Spleen (tissue), 11 donors: ENCODE results near the gene PON3. TPM values are rescaled to one million over a fixed set of nuclear protein-coding genes. Genes with fewer than 3 reads are reported as not detected.

Experiments
- DNase-seq: peaks from one replicate; pipeline ENCODE4 v3.0.0-alpha.2; 2020
- H3K27ac ChIP-seq, 8 donors: fragments of 200-600 bp; sonication (generic) in 7 of 8; 1 replicate in 4 of 8; 2 replicates in 4 of 8; pipeline versions ENCODE4 v1.5.0 to v1.8.0; 2016 to 2021; ENCODE audit warnings: inconsistent platforms in 4 of 8, mild to moderate bottlenecking in 4 of 8, moderate library complexity in 1 of 8
- H3K27me3 ChIP-seq, 7 donors: fragments of 200-600 bp; sonication (generic) in 6 of 7; replicated peaks in 1 of 7; 1 replicate in 4 of 7; 2 replicates in 3 of 7; pipeline versions ENCODE4 v1.5.0 to v1.8.0; 2016 to 2021; ENCODE audit warnings: inconsistent platforms in 3 of 7, mild to moderate bottlenecking in 1 of 7
- H3K36me3 ChIP-seq, 6 donors: fragments of 200-600 bp; sonication (generic) in 5 of 6; 1 replicate in 4 of 6; 2 replicates in 2 of 6; pipeline versions ENCODE4 v1.5.0 to v1.8.0; 2016 to 2021; ENCODE audit warnings: inconsistent platforms in 2 of 6
- H3K4me1 ChIP-seq, 6 donors: fragments of 200-600 bp; sonication (generic) in 5 of 6; 1 replicate in 3 of 6; 2 replicates in 3 of 6; pipeline versions ENCODE4 v1.5.0 to v1.8.0; 2016 to 2021; ENCODE audit warnings: inconsistent platforms in 3 of 6
- H3K4me3 ChIP-seq, 8 donors: fragments of 200-600 bp; sonication (generic) in 7 of 8; 1 replicate in 4 of 8; 2 replicates in 4 of 8; pipeline versions ENCODE4 v1.5.0 to v1.8.0; 2016 to 2021; ENCODE audit warnings: inconsistent platforms in 4 of 8, mild to moderate bottlenecking in 4 of 8, moderate library complexity in 2 of 8
- H3K9me3 ChIP-seq, 8 donors: fragments of 200-600 bp; sonication (generic) in 7 of 8; 1 replicate in 4 of 8; 2 replicates in 4 of 8; pipeline versions ENCODE4 v1.5.0 to v1.8.0; 2016 to 2021; ENCODE audit warnings: inconsistent platforms in 4 of 8
- CTCF ChIP-seq, 11 experiments: fragments of 200-600 bp in 7 of 11; fragments of 450-650 bp in 4 of 11; sonication (generic) in 4 of 11; IDR thresholded peaks in 8 of 11; conservative IDR thresholded peaks in 3 of 11; 1 replicate in 7 of 11; 2 replicates in 4 of 11; pipeline versions ENCODE4 v1.4.0 to v1.8.0; 2016 to 2021; ENCODE audit warnings: antibody characterized with exemption in 11 of 11, inconsistent platforms in 4 of 11, mild to moderate bottlenecking in 1 of 11
- POLR2A ChIP-seq, 3 donors: fragments of 450-650 bp; IDR thresholded peaks; one replicate each; pipeline ENCODE4 v1.5.1; 2017; ENCODE audit warnings: antibody characterized with exemption in 3 of 3, mild to moderate bottlenecking in 1 of 3
- POLR2AphosphoS5 ChIP-seq, 3 donors: sonication (generic); formaldehyde crosslinking; IDR thresholded peaks; one replicate each; pipeline ENCODE4 v1.5.1; 2017; ENCODE audit warnings: antibody characterized with exemption in 3 of 3
- whole genome bisulfite sequencing, 5 donors: extraction: QIAGEN DNeasy Blood & Tissue Kit in 3 of 5; methylation state at CpG; one replicate each; pipeline versions ENCODE4 v1.1.5 to v1.1.7; 2013 to 2018; 5-methylcytosine and 5-hydroxymethylcytosine counted together
- intact Hi-C: fragments of 100-400 bp; cut with DNase I; formaldehyde crosslinking; loops from one replicate; pipeline ENCODE4 v1.15.0; 2023; ENCODE audit warnings: low total_unique reads
- polyA plus RNA-seq, 3 donors: library from polyadenylated mRNA; stranded (reverse); fragments of 200-250 nt; gene quantifications; one replicate each; pipeline ENCODE4 v1.2.1, GENCODE V29; 2013
- total RNA-seq, 7 donors: library from RNA; depleted of rRNA in 3 of 7; stranded (reverse); fragments of >200 nt in 3 of 7; fragmentation: NEBNext Ultra II Directional in 4 of 7; extraction: Animal tissue kit (Norgen Biotek cat#: 25700) in 4 of 7; gene quantifications; one replicate each; pipeline versions ENCODE4 v1.1.0 to v1.2.1, GENCODE V29; 2016 to 2021
- donor health status: healthy with polysubstance abuse.
- donor health status: DM: no; HTN: no; CAD: no; lungs with moderate emphysema.
- donor health status: DM: no; HTN: no; CAD: no.
- donor health status: Bipolar disorder and iron deficiency.
- donor health status: healthy.
- donor health status: DM: no; HTN: no; CAD: no.
- donor health status: DM: yes; HTN: yes; CAD: no.

The PON3 gene
- total and polyA plus RNA-seq, 10 donors: 0.20 to 2.1 (median 0.61) TPM; not detected in 2

- no peak for TF ChIP-seq POLR2AphosphoS5 (IDR thresholded peaks at IDR 0.05)
- no peak for TF ChIP-seq CTCF (IDR thresholded peaks at IDR 0.05 in 8 of 11, conservative IDR thresholded peaks at IDR 0.05 in 3 of 11)
- TF ChIP-seq POLR2A (IDR thresholded peaks at IDR 0.05): no peak
- no peak for DNase-seq
- H3K4me1 ChIP-seq: peaks cover 0 to 17% (median 4%) of the 10 kb centered on the region in 6 donors
- H3K27me3 ChIP-seq: peaks cover 0 to 16% (median 0%) of the 10 kb centered on the region in 7 donors
- no peak overlapping the region for H3K4me3 ChIP-seq
- no peaks in the 10 kb centered on the region for H3K9me3 ChIP-seq
- 87 to 94% (median 92%) methylated on average over 3 of the region's 3 CpGs for WGBS, 5 donors
- H3K27ac ChIP-seq: no peak overlapping the region
- intact Hi-C loops: no loop called here
- H3K36me3 ChIP-seq: no peaks in the 10 kb centered on the region
Observed at GRCh38 chr7:95327356-95327755, 68.8 kb downstream of the PON3 start.

- Histone ChIP-seq H3K27ac (no peak within 1 kb of the TSS), H3K36me3 (no peaks in the 10 kb centered on the region), H3K4me1 (no peaks in the 10 kb centered on the region), H3K27me3 (peaks cover 0 to 16% (median 0%) of the 10 kb centered on the region in 7 donors), H3K9me3 (no peaks in the 10 kb centered on the region), H3K4me3 (no peak within 1 kb of the TSS)
- intact Hi-C loops: no loop called here
- peak; percentile 73 for DNase-seq
- no peak for TF ChIP-seq POLR2A (IDR thresholded peaks at IDR 0.05)
- no peak for TF ChIP-seq POLR2AphosphoS5 (IDR thresholded peaks at IDR 0.05)
- TF ChIP-seq CTCF (IDR thresholded peaks at IDR 0.05 in 8 of 11, conservative IDR thresholded peaks at IDR 0.05 in 3 of 11): no peak
- 38 to 59% (median 48%) methylated on average over 18 to 20 of the region's 20 CpGs for WGBS, 5 donors
Observed at GRCh38 chr7:95324431-95324830, 71.7 kb downstream of the PON3 start, which contains the start of gene PON1. PON1 (minus strand) TSS chr7:95324532; CDS start chr7:95324475, 57 bp downstream.

DNA sequence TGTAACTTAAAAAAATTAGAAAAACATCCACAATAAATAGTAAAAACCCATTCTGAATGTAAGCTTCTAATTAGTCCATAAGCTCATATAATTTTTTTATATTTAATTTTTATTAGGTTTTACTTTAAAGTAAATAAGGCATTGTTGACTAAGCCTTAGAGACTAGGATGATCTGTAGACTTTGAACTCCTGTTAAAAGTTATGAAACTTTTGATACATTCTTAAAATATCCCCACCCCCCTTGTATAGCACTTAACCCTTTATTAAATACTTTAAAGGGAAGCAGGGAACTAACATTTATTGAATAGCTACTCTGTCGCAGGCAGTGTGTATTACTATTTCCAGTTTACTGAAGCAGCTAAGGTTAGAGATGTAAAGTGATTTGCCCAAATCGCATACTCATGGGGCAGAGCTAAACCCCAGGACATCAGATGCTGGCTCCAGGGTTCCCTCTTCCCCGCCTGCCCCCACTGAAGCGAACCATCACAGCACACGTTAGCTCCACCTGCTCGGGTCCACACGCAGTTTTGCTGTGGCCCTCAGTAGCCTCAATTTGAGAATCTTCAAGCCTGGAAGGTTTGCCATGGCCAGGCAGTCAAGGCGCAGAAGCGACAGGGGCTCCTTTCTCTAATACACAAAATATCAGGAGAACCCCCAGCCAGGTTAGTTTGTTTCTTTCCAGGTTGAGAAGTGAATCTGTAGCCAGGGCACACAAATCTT lies 72.6 kb downstream of the PON3 start:
- Histone ChIP-seq H3K36me3 (no peaks in the 10 kb centered on the region), H3K9me3 (no peaks in the 10 kb centered on the region), H3K27ac (no peak overlapping the region), H3K4me3 (no peak overlapping the region), H3K4me1 (no peaks in the 10 kb centered on the region), H3K27me3 (peaks cover 0 to 16% (median 0%) of the 10 kb centered on the region in 7 donors)
- intact Hi-C loops: no loop called here
- no peak for DNase-seq
- TF ChIP-seq CTCF (IDR thresholded peaks at IDR 0.05 in 8 of 11, conservative IDR thresholded peaks at IDR 0.05 in 3 of 11): no peak
- no peak for TF ChIP-seq POLR2A (IDR thresholded peaks at IDR 0.05)
- no peak for TF ChIP-seq POLR2AphosphoS5 (IDR thresholded peaks at IDR 0.05)
- WGBS, 5 donors: 90 to 94% (median 93%) methylated on average over 9 of the region's 9 CpGs

DNA sequence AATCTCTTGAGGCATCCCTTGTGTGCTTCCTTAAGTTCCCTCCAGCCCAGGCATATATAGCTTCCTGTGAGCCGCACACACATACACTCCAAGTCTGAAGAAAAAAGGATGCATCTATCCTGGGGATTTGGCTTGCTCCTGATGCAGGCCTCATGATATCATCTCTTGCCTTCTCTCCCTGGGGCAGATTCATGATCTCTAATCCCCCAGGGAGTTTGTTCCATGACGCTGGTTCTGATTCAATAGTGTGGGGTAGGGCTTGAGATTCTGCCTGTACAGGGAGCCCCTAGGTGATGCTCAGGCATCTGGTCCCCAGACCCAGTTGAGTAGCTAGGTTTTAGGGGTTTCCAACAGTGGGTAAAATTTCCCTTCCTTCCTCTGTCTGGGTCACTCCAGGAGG lies 73.3 kb downstream of the PON3 start:
- intact Hi-C loops: no loop called here
- H3K4me3 ChIP-seq: no peak overlapping the region
- DNase-seq: no peak
- H3K9me3 ChIP-seq: no peaks in the 10 kb centered on the region
- WGBS, 5 donors: 66 to 76% (median 71%) methylated on average over 2 of the region's 2 CpGs
- H3K27ac ChIP-seq: no peak overlapping the region
- no peaks in the 10 kb centered on the region for H3K36me3 ChIP-seq
- H3K4me1 ChIP-seq: no peaks in the 10 kb centered on the region
- no peak for TF ChIP-seq POLR2A (IDR thresholded peaks at IDR 0.05)
- no peak for TF ChIP-seq POLR2AphosphoS5 (IDR thresholded peaks at IDR 0.05)
- TF ChIP-seq CTCF (IDR thresholded peaks at IDR 0.05 in 8 of 11, conservative IDR thresholded peaks at IDR 0.05 in 3 of 11): no peak
- H3K27me3 ChIP-seq: peaks cover 0 to 16% (median 0%) of the 10 kb centered on the region in 7 donors
